Vagina (tissue), 2 donors: ENCODE measurements around the gene SLMAP. TPM values are rescaled to one million over a fixed set of nuclear protein-coding genes. Genes with fewer than 3 reads are reported as not detected.

ENCODE experiments used
- DNase-seq, 2 donors: peaks; one replicate each; pipeline ENCODE4 v3.0.0-alpha.2; 2017; ENCODE audit errors: extremely low spot score in 2 of 2
- H3K27ac ChIP-seq: fragments of 200-600 bp; sonication (generic); one replicate; pipeline ENCODE4 v1.5.1; 2019
- H3K27me3 ChIP-seq: fragments of 200-600 bp; sonication (generic); one replicate; pipeline ENCODE4 v1.5.1; 2019
- H3K36me3 ChIP-seq, 2 donors: fragments of 200-600 bp; sonication (generic); one replicate each; pipeline ENCODE4 v1.5.1; 2017 to 2019
- H3K4me1 ChIP-seq: fragments of 200-600 bp; sonication (generic); one replicate; pipeline ENCODE4 v1.5.1; 2019
- H3K4me3 ChIP-seq, 2 donors: fragments of 200-600 bp; sonication (generic); 1 replicate in 1 of 2; 2 replicates in 1 of 2; pipeline ENCODE4 v1.5.1; 2016 to 2019
- H3K9me3 ChIP-seq: fragments of 200-600 bp; sonication (generic); one replicate; pipeline ENCODE4 v1.5.1; 2019
- POLR2A ChIP-seq, 2 donors: fragments of 450-650 bp; IDR thresholded peaks; one replicate each; pipeline ENCODE4 v1.6.1; 2017; ENCODE audit warnings: antibody characterized with exemption in 2 of 2, mild to moderate bottlenecking in 2 of 2, moderate library complexity in 2 of 2
- POLR2AphosphoS5 ChIP-seq, 2 donors: sonication (generic); formaldehyde crosslinking; IDR thresholded peaks; one replicate each; pipeline ENCODE4 v1.9.0; 2017; ENCODE audit warnings: antibody characterized with exemption in 2 of 2, mild to moderate bottlenecking in 2 of 2, low read depth in 1 of 2; ENCODE audit not compliant: insufficient read depth in 1 of 2
- intact Hi-C: fragments of 100-400 bp; cut with DNase I; formaldehyde crosslinking; loops from one replicate; pipeline ENCODE4 v1.15.1; 2023
- total RNA-seq: library from RNA; depleted of rRNA; stranded (reverse); fragments of >200 nt; gene quantifications from one replicate; pipeline ENCODE4 v1.2.3, GENCODE V29; 2016
- TF ChIP-seq, protein P1 (sequence below), 3 experiments: fragments of 450-650 bp in 2 of 3; fragments of 200-600 bp in 1 of 3; sonication (generic) in 1 of 3; IDR thresholded peaks; one replicate each; pipeline ENCODE4 v1.5.1; 2017 to 2019; ENCODE audit warnings: antibody characterized with exemption in 3 of 3, mild to moderate bottlenecking in 2 of 3, moderate library complexity in 2 of 3

SLMAP gene
- total RNA-seq, 1 donor from 2014 or later, result 102 TPM

GRCh38 chr3:57772251-57772650, 16.1 kb downstream of the SLMAP start:
- H3K36me3 ChIP-seq, result no peaks in the 10 kb centered on the region
- intact Hi-C loops, result no loop called here

GRCh38 chr3:57777774-57778173, 21.7 kb downstream of the SLMAP start:
- Histone ChIP-seq H3K36me3 (no peaks in the 10 kb centered on the region), H3K4me1 (peaks cover 21% of the 10 kb centered on the region), H3K27ac (no peak overlapping the region), H3K4me3 (no peak overlapping the region), H3K9me3 (no peaks in the 10 kb centered on the region), H3K27me3 (no peaks in the 10 kb centered on the region)
- intact Hi-C loops, result no loop called here
- TF ChIP-seq POLR2AphosphoS5 (IDR thresholded peaks at IDR 0.05; ENCODE audit: insufficient read depth in 1 of 2, low read depth in 1 of 2), result no peak
- TF ChIP-seq POLR2A (IDR thresholded peaks at IDR 0.05), result no peak
- TF ChIP-seq, protein P1, sequence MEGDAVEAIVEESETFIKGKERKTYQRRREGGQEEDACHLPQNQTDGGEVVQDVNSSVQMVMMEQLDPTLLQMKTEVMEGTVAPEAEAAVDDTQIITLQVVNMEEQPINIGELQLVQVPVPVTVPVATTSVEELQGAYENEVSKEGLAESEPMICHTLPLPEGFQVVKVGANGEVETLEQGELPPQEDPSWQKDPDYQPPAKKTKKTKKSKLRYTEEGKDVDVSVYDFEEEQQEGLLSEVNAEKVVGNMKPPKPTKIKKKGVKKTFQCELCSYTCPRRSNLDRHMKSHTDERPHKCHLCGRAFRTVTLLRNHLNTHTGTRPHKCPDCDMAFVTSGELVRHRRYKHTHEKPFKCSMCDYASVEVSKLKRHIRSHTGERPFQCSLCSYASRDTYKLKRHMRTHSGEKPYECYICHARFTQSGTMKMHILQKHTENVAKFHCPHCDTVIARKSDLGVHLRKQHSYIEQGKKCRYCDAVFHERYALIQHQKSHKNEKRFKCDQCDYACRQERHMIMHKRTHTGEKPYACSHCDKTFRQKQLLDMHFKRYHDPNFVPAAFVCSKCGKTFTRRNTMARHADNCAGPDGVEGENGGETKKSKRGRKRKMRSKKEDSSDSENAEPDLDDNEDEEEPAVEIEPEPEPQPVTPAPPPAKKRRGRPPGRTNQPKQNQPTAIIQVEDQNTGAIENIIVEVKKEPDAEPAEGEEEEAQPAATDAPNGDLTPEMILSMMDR (IDR thresholded peaks at IDR 0.05), result no peak
- DNase-seq, result no peak

More at GRCh38 chr3:57772251-57772650, 16.1 kb downstream of the SLMAP start:
- no peaks in the 10 kb centered on the region for H3K9me3 ChIP-seq
- TF ChIP-seq POLR2A (IDR thresholded peaks at IDR 0.05) (no peak), POLR2AphosphoS5 (IDR thresholded peaks at IDR 0.05; ENCODE audit: insufficient read depth in 1 of 2, low read depth in 1 of 2) (no peak)
- TF ChIP-seq, protein P1 (IDR thresholded peaks at IDR 0.05), result no peak
- no peak for DNase-seq
- no peak overlapping the region for H3K27ac ChIP-seq
- no peak overlapping the region for H3K4me3 ChIP-seq
- no peaks in the 10 kb centered on the region for H3K27me3 ChIP-seq
- peaks cover 20% of the 10 kb centered on the region for H3K4me1 ChIP-seq

GRCh38 chr3:57778494-57778893, 22.4 kb downstream of the SLMAP start:
- H3K36me3 ChIP-seq, result no peaks in the 10 kb centered on the region
- peaks cover 29% of the 10 kb centered on the region for H3K4me1 ChIP-seq
- no peak overlapping the region for H3K27ac ChIP-seq
- H3K4me3 ChIP-seq, result no peak overlapping the region
- no peaks in the 10 kb centered on the region for H3K9me3 ChIP-seq
- intact Hi-C loops, result no loop called here
- H3K27me3 ChIP-seq, result no peaks in the 10 kb centered on the region
- DNase-seq, result no peak
- TF ChIP-seq, protein P1 (IDR thresholded peaks at IDR 0.05), result no peak
- no peak for TF ChIP-seq POLR2A (IDR thresholded peaks at IDR 0.05)
- TF ChIP-seq POLR2AphosphoS5 (IDR thresholded peaks at IDR 0.05; ENCODE audit: insufficient read depth in 1 of 2, low read depth in 1 of 2), result no peak

DNA sequence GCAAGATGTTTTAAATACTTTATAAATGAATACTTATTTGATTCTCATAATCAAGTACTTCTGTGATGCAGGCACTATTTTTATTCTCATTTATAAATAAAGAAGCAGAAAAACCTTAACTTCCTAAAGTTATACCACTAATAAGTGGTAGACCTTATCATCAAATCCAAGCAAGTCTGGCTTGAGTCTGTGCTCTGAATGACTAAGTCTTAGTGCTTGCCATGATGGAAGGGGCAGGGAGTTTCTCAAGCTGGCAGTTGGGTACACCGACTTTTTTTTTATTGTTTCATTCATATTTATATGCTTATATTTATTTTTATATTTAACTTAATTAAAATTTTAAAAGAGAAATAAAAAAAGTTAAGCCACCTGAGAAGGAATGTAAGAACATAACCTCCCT, 23.6 kb downstream of the SLMAP start:
- Histone ChIP-seq H3K27ac (no peak overlapping the region), H3K36me3 (no peaks in the 10 kb centered on the region), H3K9me3 (no peaks in the 10 kb centered on the region), H3K27me3 (no peaks in the 10 kb centered on the region), H3K4me1 (peaks cover 40% of the 10 kb centered on the region), H3K4me3 (no peak overlapping the region)
- TF ChIP-seq, protein P1 (IDR thresholded peaks at IDR 0.05), result no peak
- no peak for TF ChIP-seq POLR2A (IDR thresholded peaks at IDR 0.05)
- no peak for TF ChIP-seq POLR2AphosphoS5 (IDR thresholded peaks at IDR 0.05; ENCODE audit: insufficient read depth in 1 of 2, low read depth in 1 of 2)
- intact Hi-C loops, result no loop called here
- no peak for DNase-seq

DNA sequence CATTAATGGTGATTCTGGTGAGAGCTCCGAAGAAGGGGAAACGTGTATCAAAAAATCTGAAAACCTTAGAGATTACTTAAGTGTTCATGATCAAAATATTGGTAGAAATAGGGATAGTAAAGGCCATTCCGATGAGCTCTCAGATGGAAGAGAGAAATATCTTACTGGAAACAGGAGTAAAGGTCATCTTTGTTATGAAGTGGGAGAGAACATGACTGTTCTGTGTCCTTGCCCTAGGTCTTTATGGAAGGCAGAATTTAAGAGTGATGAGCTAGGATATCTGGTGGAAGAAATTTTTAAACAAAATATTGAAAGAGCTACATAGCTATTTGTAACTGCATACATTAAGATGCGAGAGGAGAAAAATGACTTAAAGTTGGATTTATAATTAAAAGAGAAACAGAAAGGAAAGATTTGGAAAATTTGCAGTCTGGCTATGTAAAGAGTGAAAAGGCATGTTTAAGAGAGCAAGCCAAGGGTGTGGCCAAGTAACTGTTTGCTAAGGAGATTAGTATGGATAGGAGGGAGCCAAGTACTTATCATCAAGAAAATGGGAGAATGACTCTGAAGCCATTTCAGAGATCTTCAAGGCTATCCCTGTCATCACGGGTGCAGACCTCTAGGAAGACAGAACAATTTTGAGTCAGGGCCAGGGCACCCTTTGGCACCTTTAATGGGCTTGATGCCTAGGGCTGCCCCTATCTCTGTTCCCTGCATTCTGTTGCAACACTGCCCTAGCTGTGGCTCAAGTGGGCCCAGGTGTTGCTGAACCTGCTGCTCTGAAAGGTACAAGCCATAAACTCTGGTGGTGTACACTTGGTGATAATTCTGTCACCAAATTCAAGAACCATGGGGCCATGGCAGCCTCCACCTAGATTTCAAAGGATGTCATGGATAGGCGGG, 27.3 kb downstream of the SLMAP start:
- intact Hi-C loops, result no loop called here
- Histone ChIP-seq H3K27me3 (no peaks in the 10 kb centered on the region), H3K27ac (peak overlapping the region; percentile 35), H3K36me3 (no peaks in the 10 kb centered on the region), H3K4me1 (peaks cover 46% of the 10 kb centered on the region), H3K9me3 (no peaks in the 10 kb centered on the region), H3K4me3 (no peak overlapping the region)
- TF ChIP-seq, protein P1 (IDR thresholded peaks at IDR 0.05), result no peak
- TF ChIP-seq POLR2A (IDR thresholded peaks at IDR 0.05), result no peak
- no peak for TF ChIP-seq POLR2AphosphoS5 (IDR thresholded peaks at IDR 0.05; ENCODE audit: insufficient read depth in 1 of 2, low read depth in 1 of 2)
- DNase-seq, result no peak
